Gastrocnemius medialis (tissue), 4 donors: ENCODE data around the gene SLC8B1. TPM values are rescaled to one million over a fixed set of nuclear protein-coding genes. Genes with fewer than 3 reads are reported as not detected.
A peak's percentile ranks its signal among the peaks of the same experiment; 100 is the strongest.

ENCODE experiments used
- ATAC-seq, 2 donors: fragments of 150-250 bp; one replicate each; pipeline ENCODE4 v1.9.1; 2016
- DNase-seq, 2 donors: peaks; one replicate each; pipeline ENCODE4 v3.0.0-alpha.2; 2019
- H3K27ac ChIP-seq, 4 donors: fragments of 200-600 bp; sonication (generic); 1 replicate in 1 of 4; 2 replicates in 3 of 4; pipeline ENCODE4 v1.5.1; 2016 to 2018; ENCODE audit warnings: mild to moderate bottlenecking in 2 of 4, moderate library complexity in 1 of 4
- H3K27me3 ChIP-seq, 3 donors: fragments of 200-600 bp; sonication (generic) in 2 of 3; 1 replicate in 1 of 3; 2 replicates in 2 of 3; pipeline versions ENCODE4 v1.5.1 to v1.6.0; 2016 to 2019; ENCODE audit warnings: mild to moderate bottlenecking in 1 of 3, moderate library complexity in 1 of 3
- H3K36me3 ChIP-seq, 2 donors: fragments of 200-600 bp; sonication (generic) in 1 of 2; one replicate each; pipeline ENCODE4 v1.5.1; 2017 to 2018
- H3K4me1 ChIP-seq, 2 donors: fragments of 200-600 bp; sonication (generic) in 1 of 2; one replicate each; pipeline ENCODE4 v1.5.1; 2016 to 2017; ENCODE audit warnings: mild to moderate bottlenecking in 2 of 2
- H3K4me3 ChIP-seq, 4 donors: fragments of 200-600 bp; sonication (generic) in 3 of 4; 1 replicate in 1 of 4; 2 replicates in 3 of 4; pipeline ENCODE4 v1.5.1; 2016 to 2019; ENCODE audit warnings: mild to moderate bottlenecking in 2 of 4
- H3K9me3 ChIP-seq, 3 donors: fragments of 200-600 bp; sonication (generic) in 2 of 3; 1 replicate in 1 of 3; 2 replicates in 2 of 3; pipeline ENCODE4 v1.5.1; 2016 to 2019
- POLR2A ChIP-seq, 2 donors: fragments of 450-650 bp; IDR thresholded peaks; one replicate each; pipeline ENCODE4 v1.6.1; 2017; ENCODE audit warnings: antibody characterized with exemption in 2 of 2, mild to moderate bottlenecking in 2 of 2, moderate library complexity in 2 of 2
- in situ Hi-C, 4 donors: fragments of 200-750 bp; cut with MboI; loops; one replicate each; pipeline versions ENCODE4 v1.15.0 to v1.8.0; 2017; ENCODE audit warnings: low sequenced_read_pairs in 4 of 4
- intact Hi-C: fragments of 100-400 bp; cut with DNase I; formaldehyde crosslinking; loops from one replicate; pipeline ENCODE4 v1.15.1; 2023; ENCODE audit warnings: low total_unique reads
- total RNA-seq, 4 donors: library from RNA; depleted of rRNA; stranded (reverse); fragments of >200 nt; gene quantifications; one replicate each; pipeline versions ENCODE4 v1.1.0 to v1.2.3, GENCODE V29; 2016
- TF ChIP-seq, protein P1 (sequence below), 5 experiments: fragments of 450-650 bp in 3 of 5; fragments of 200-600 bp in 2 of 5; sonication (generic) in 2 of 5; IDR thresholded peaks in 4 of 5; conservative IDR thresholded peaks in 1 of 5; 1 replicate in 4 of 5; 2 replicates in 1 of 5; pipeline ENCODE4 v1.5.1; 2016 to 2019; ENCODE audit warnings: antibody characterized with exemption in 5 of 5, mild to moderate bottlenecking in 3 of 5, moderate library complexity in 3 of 5

Gene SLC8B1
- total RNA-seq, 4 donors from 2014 or later: 8.2 to 21.2 (median 14.5) TPM

DNA sequence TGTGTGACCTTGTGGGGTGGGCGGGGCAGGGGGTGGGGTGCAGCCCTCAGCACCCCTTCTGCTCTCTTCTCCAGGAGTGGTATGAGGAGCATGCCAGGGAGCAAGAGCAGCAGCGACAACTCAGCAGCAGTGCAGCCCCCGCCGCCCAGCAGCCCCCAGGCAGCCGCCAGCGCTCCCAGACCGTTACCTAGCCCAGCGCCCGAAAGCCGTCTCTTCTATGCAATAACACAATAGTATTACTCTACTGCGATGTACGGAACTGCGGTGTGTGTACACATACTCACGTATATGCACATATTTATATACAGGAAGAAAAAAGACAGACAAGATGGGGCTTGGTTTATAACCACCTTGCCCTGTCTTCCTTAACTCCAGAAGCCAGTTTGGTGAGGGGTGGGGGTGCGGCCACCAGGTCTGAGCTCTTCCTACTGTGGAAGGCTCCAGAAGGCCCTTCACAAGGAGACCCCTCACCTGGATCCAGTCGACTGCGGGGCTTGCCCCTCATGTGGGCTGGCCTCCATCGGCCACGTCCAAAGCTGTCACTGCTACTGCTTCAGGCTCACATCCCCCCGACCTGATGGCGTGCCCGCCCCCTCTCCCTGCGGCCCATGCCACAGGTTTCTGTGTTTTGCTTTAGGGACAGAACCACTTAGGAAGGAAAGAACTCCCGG is 38.9 kb downstream of the SLC8B1 start:
- intact Hi-C loops (loop anchor here (10.0 kb wide), 1 partner anchor 101 kb away; no protein-coding TSS in a partner anchor), in situ Hi-C loops (loop anchor here in 1 of 4 donors (10.0 kb wide), 1 partner anchor 101 kb away; no protein-coding TSS in a partner anchor)
- Histone ChIP-seq H3K36me3 (peaks cover 3 to 62% of the 10 kb centered on the region in 2 donors), H3K9me3 (no peaks in the 10 kb centered on the region), H3K27me3 (no peaks in the 10 kb centered on the region), H3K4me1 (peaks cover 27 to 30% of the 10 kb centered on the region in 2 donors), H3K27ac (peak overlapping the region in 2 of 4 donors; percentile 80 to 89), H3K4me3 (no peak overlapping the region)
- ATAC-seq (no peak), DNase-seq (no peak)
- TF ChIP-seq, protein P1, sequence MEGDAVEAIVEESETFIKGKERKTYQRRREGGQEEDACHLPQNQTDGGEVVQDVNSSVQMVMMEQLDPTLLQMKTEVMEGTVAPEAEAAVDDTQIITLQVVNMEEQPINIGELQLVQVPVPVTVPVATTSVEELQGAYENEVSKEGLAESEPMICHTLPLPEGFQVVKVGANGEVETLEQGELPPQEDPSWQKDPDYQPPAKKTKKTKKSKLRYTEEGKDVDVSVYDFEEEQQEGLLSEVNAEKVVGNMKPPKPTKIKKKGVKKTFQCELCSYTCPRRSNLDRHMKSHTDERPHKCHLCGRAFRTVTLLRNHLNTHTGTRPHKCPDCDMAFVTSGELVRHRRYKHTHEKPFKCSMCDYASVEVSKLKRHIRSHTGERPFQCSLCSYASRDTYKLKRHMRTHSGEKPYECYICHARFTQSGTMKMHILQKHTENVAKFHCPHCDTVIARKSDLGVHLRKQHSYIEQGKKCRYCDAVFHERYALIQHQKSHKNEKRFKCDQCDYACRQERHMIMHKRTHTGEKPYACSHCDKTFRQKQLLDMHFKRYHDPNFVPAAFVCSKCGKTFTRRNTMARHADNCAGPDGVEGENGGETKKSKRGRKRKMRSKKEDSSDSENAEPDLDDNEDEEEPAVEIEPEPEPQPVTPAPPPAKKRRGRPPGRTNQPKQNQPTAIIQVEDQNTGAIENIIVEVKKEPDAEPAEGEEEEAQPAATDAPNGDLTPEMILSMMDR (IDR thresholded peaks at IDR 0.05 in 4 of 5, conservative IDR thresholded peaks at IDR 0.05 in 1 of 5): no peak
- TF ChIP-seq POLR2A (IDR thresholded peaks at IDR 0.05): no peak

DNA sequence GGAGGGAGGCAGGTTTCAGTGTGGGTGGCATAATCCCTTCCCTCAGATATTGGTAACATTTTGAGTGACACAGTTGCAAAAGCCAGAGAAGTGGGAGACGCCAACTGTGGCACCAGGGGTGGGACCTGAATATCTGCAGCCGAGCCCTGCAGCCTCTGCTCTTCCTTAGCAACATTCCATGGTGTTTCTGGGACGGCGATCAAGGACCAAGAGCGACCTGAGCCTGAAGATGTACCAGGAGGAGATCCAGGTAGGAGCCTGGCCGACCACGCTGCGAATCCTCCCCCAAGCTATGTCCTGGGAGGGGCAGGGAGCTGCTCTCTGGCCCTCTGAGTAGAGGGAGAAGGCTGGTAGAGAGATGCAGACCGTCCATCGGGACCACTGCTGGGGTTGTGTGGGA is 41.8 kb downstream of the SLC8B1 start:
- Histone ChIP-seq H3K4me3 (no peak overlapping the region), H3K36me3 (peaks cover 3 to 92% of the 10 kb centered on the region in 2 donors), H3K27me3 (no peaks in the 10 kb centered on the region), H3K27ac (no peak overlapping the region), H3K4me1 (peaks cover 9 to 12% of the 10 kb centered on the region in 2 donors), H3K9me3 (no peaks in the 10 kb centered on the region)
- ATAC-seq: no peak
- DNase-seq: no peak
- intact Hi-C loops: loop anchor here (10.0 kb wide), 1 partner anchor 98 kb away; no protein-coding TSS in a partner anchor
- in situ Hi-C loops: loop anchor here in 1 of 4 donors (10.0 kb wide), 1 partner anchor 98 kb away; no protein-coding TSS in a partner anchor
- TF ChIP-seq, protein P1 (IDR thresholded peaks at IDR 0.05 in 4 of 5, conservative IDR thresholded peaks at IDR 0.05 in 1 of 5): no peak
- no peak for TF ChIP-seq POLR2A (IDR thresholded peaks at IDR 0.05)

DNA sequence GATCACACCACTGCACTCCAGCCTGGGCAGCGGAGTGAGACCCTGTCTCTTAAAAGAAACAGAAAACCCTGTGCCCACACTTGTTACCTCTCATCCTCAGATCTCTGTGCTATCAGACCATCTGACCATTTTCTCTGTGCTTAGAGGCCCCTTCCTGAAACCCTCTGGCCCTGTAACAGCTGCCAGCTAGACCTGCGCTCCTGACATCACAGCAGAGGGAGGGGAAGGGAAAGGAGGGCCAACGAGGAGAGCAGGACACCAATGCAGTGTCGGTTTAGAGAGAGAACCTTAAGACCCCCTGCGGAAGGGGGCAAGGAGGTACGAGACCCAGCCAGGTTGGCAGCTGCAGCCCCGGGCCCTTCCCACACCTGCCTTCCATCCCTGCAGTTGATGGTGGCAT is 42.4 kb downstream of the SLC8B1 start:
- TF ChIP-seq POLR2A (IDR thresholded peaks at IDR 0.05): no peak
- TF ChIP-seq, protein P1 (IDR thresholded peaks at IDR 0.05 in 4 of 5, conservative IDR thresholded peaks at IDR 0.05 in 1 of 5): no peak
- intact Hi-C loops (loop anchor here (10.0 kb wide), 1 partner anchor 98 kb away; no protein-coding TSS in a partner anchor), in situ Hi-C loops (loop anchor here in 1 of 4 donors (10.0 kb wide), 1 partner anchor 98 kb away; no protein-coding TSS in a partner anchor)
- ATAC-seq (no peak), DNase-seq (no peak)
- Histone ChIP-seq H3K9me3 (no peaks in the 10 kb centered on the region), H3K27ac (no peak overlapping the region), H3K4me1 (peaks cover 4 to 6% of the 10 kb centered on the region in 2 donors), H3K27me3 (no peaks in the 10 kb centered on the region), H3K4me3 (no peak overlapping the region), H3K36me3 (peaks cover 3 to 96% of the 10 kb centered on the region in 2 donors)

DNA sequence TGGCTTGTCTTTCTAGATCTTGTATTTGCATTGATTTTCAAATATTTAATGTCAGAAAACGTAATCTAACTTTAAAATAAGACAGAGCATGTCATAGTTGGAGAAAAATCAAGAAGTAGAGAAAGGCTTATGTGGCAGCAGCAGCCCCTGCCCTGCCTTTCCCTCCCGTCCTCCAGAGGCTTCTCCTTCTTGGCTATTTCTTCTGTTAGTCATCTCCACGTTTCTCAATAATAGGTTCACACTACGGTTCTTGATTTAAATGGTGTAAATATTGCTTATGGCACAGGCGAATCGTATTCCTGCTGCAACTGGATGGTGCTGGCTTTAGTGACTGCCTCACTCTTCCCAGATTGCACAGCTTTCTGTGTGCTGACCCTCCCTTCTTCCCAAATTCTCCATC is 42.8 kb downstream of the SLC8B1 start:
- intact Hi-C loops: loop anchor here (10.0 kb wide), 1 partner anchor 97 kb away; no protein-coding TSS in a partner anchor
- no peak for ATAC-seq
- peaks cover 0 to 2% of the 10 kb centered on the region in 2 donors for H3K4me1 ChIP-seq

More for the DNA sequence above, 42.8 kb downstream of the SLC8B1 start:
- TF ChIP-seq POLR2A (IDR thresholded peaks at IDR 0.05): no peak
- TF ChIP-seq, protein P1 (IDR thresholded peaks at IDR 0.05 in 4 of 5, conservative IDR thresholded peaks at IDR 0.05 in 1 of 5): no peak
- no peak overlapping the region for H3K27ac ChIP-seq
- in situ Hi-C loops: loop anchor here in 1 of 4 donors (10.0 kb wide), 1 partner anchor 97 kb away; no protein-coding TSS in a partner anchor
- no peak for DNase-seq
- no peak overlapping the region for H3K4me3 ChIP-seq
- no peaks in the 10 kb centered on the region for H3K9me3 ChIP-seq
- no peaks in the 10 kb centered on the region for H3K27me3 ChIP-seq
- H3K36me3 ChIP-seq: peaks cover 3 to 97% of the 10 kb centered on the region in 2 donors
